Esophagus squamous epithelium (tissue), 4 donors: ENCODE results near the gene FEM1C.

Experiments
- CTCF ChIP-seq, 6 experiments: fragments of 450-650 bp in 4 of 6; fragments of 200-600 bp in 2 of 6; sonication (generic) in 2 of 6; IDR thresholded peaks; one replicate each; pipeline ENCODE4 v1.5.1; 2016 to 2019; ENCODE audit warnings: antibody characterized with exemption in 6 of 6, mild to moderate bottlenecking in 4 of 6, moderate library complexity in 4 of 6
- POLR2A ChIP-seq, 4 donors: fragments of 450-650 bp; IDR thresholded peaks; one replicate each; pipeline ENCODE4 v1.6.1; 2017; ENCODE audit warnings: antibody characterized with exemption in 4 of 4, mild to moderate bottlenecking in 4 of 4, moderate library complexity in 3 of 4

GRCh38 chr5:115557667-115558387 lies 13.3 kb upstream of the FEM1C start:
- TF ChIP-seq CTCF (IDR thresholded peaks at IDR 0.05), result no peak
- no peak for TF ChIP-seq POLR2A (IDR thresholded peaks at IDR 0.05)
